ENCODE data around the gene ABLIM2. TPM values are rescaled to one million over a fixed set of nuclear protein-coding genes. Genes with fewer than 3 reads are reported as not detected.

ABLIM2 gene
- polyA plus RNA-seq, 2 of the 4 experiments (the other 2 are of a cell fraction) = 0.21 to 0.40 TPM

DNA sequence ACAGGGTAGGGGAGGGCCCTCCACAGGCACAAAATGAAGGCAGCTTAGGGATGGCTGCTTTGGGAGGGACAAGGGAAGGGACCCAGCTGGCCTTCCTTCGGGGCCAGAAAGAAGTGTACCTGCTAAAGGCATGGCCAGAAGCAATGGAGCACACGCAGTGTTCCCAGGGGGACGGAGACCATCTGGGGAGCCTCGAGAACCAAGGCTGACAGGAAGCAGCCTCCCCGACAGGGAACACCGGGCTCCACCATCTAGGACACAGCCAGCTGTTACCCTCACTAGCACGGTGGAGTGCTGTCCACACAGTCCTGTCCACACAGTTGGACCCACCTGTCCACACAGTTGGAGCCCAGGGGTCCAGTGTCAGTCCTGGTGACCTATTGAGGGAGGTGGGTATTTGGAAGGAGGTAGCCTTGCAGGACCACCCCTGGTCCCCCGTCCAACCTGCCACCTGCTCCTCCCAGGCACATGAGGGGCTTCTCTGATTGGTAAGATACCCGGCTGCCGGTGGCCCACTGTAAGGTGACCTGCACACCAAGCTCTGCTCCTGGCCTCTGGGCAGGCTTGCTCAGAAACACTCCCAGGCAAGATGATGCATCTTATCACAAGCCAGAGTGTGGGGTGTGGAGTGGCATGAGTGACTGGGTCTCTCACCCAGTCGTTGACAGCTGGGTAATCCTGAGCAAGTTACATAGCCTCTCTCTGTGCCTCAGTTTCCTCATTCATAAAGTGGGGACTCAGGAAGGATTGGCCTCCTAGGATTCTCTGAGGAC lies 198.4 kb downstream of the ABLIM2 start:
- Histone ChIP-seq H3K4me3 (no peak overlapping the region), H3K4me1 (peaks cover 59% of the 10 kb centered on the region), H3K27ac (peak overlapping the region; percentile 85 to 97; a peak in 5 of 6 replicates), H3K9me3 (no peaks in the 10 kb centered on the region), H3K4me2 (peak overlapping the region; percentile 61)
- TF ChIP-seq JUN (IDR thresholded peaks at IDR 0.05) (no peak), EHF (CRISPR knock-in tag; IDR thresholded peaks at IDR 0.05) (no peak), FOSL2 (IDR thresholded peaks at IDR 0.05) (no peak), FOSL2 (CRISPR knock-in tag; IDR thresholded peaks at IDR 0.05) (no peak), CBX2 (IDR thresholded peaks at IDR 0.05; ENCODE audit: borderline replicate concordance, low read depth) (no peak), RCOR1 (IDR thresholded peaks at IDR 0.05; ENCODE audit: low read depth, low read length) (no peak), E2F6 (IDR thresholded peaks at IDR 0.05; ENCODE audit: borderline replicate concordance, low read depth) (no peak), ZFP36 (IDR thresholded peaks at IDR 0.05; ENCODE audit: borderline replicate concordance, partially characterized antibody) (no peak), HMGXB4 (CRISPR knock-in tag; IDR thresholded peaks at IDR 0.05; ENCODE audit: borderline replicate concordance) (no peak), POLR2AphosphoS2 (conservative IDR thresholded peaks at IDR 0.05; ENCODE audit: low read length) (no peak), FOSB (CRISPR knock-in tag; IDR thresholded peaks at IDR 0.05) (no peak), ELK1 (IDR thresholded peaks at IDR 0.05; ENCODE audit: low read depth, low read length) (no peak), GATA3 (IDR thresholded peaks at IDR 0.05; ENCODE audit: borderline replicate concordance) (no peak), EP300 (IDR thresholded peaks at IDR 0.05) (no peak), BHLHE40 (IDR thresholded peaks at IDR 0.05; ENCODE audit: low read depth, low read length) (no peak), NFE2L2 (conservative IDR thresholded peaks at IDR 0.05; ENCODE audit: low read length) (no peak), MYC (IDR thresholded peaks at IDR 0.05; ENCODE audit: borderline replicate concordance, low read length) (no peak), KDM1A (IDR thresholded peaks at IDR 0.05; ENCODE audit: low read depth) (no peak), RARB (CRISPR knock-in tag; IDR thresholded peaks at IDR 0.05) (no peak), MAZ (IDR thresholded peaks at IDR 0.05; ENCODE audit: borderline replicate concordance, low read depth, low read length) (no peak), HOXA7 (CRISPR knock-in tag; IDR thresholded peaks at IDR 0.05) (no peak)
- DNase-seq (ENCODE audit: low read depth in 1 of 2, low spot score in 1 of 2) (no peak), ATAC-seq (peak; percentile 72 to 89), FAIRE-seq (no peak)
- ChIA-PET POLR2A (interaction anchor here (2.0 kb wide), 1 partner anchor 20 kb away, joined by 9 read pairs; the partner anchor contains the start of gene AFAP1), CTCF (interaction anchor here (0.6 to 1.8 kb wide), 4 partner anchors 18 to 237 kb away, joined by 3 to 4 read pairs (median 3); no protein-coding TSS in a partner anchor)
- WGBS (ENCODE audit: missing lambda C conversion rate) = 91% methylated on average over 7 of the region's 11 CpGs

- no peak overlapping the region for H3K4me2 ChIP-seq
- H3K27ac ChIP-seq = peak overlapping the region; percentile 85 to 97
- TF ChIP-seq CBX8 (IDR thresholded peaks at IDR 0.05) = no peak
- no peak for TF ChIP-seq ZC3H11A (IDR thresholded peaks at IDR 0.05)
- no peak for TF ChIP-seq POLR2AphosphoS2 (conservative IDR thresholded peaks at IDR 0.05; ENCODE audit: low read length)
- no peak for TF ChIP-seq PBX3 (IDR thresholded peaks at IDR 0.05)
- TF ChIP-seq KDM5A (IDR thresholded peaks at IDR 0.05) = no peak
- no peak for TF ChIP-seq E2F6 (IDR thresholded peaks at IDR 0.05; ENCODE audit: borderline replicate concordance, low read depth)
- no peak for TF ChIP-seq HOXA7 (CRISPR knock-in tag; IDR thresholded peaks at IDR 0.05)
- no peak for TF ChIP-seq MYC (IDR thresholded peaks at IDR 0.05; ENCODE audit: borderline replicate concordance, low read length)
- TF ChIP-seq PHF8 (IDR thresholded peaks at IDR 0.05; ENCODE audit: borderline replicate concordance, low read depth) = no peak
- peaks cover 5% of the 10 kb centered on the region for H3K9me3 ChIP-seq
- FAIRE-seq = no peak
- no peak for DNase-seq (ENCODE audit: low read depth in 1 of 2, low spot score in 1 of 2)
- peaks cover 51% of the 10 kb centered on the region for H3K4me1 ChIP-seq
- ChIA-PET CTCF (interaction anchor here (0.7 to 1.6 kb wide), 3 partner anchors 10 to 21 kb away, joined by 3 to 4 read pairs (median 3); no protein-coding TSS in a partner anchor), POLR2A (interaction anchor here (0.5 to 2.0 kb wide), 3 partner anchors 19 to 147 kb away, joined by 3 to 9 read pairs (median 4); partner anchors contain the start of gene AFAP1)
- no peak for ATAC-seq
- H3K4me3 ChIP-seq = no peak overlapping the region
- 82% methylated on average over 6 of the region's 7 CpGs for WGBS (ENCODE audit: missing lambda C conversion rate)
Observed at GRCh38 chr4:7959078-7959477, 199.5 kb downstream of the ABLIM2 start.
